HepG2 (cell line): ENCODE data around the gene RUFY2.

Experiments used
- CCDC6 ChIP-seq: sonication (generic); formaldehyde crosslinking; IDR thresholded peaks from 2 replicates; pipeline ENCODE4 v1.8.1; 2022; ENCODE audit warnings: mild to moderate bottlenecking, missing genetic modification reagents, moderate library complexity
- EZH2 ChIP-seq: conservative IDR thresholded peaks from 2 replicates; pipeline ENCODE4 v1.6.1; 2012; ENCODE audit warnings: mild to moderate bottlenecking, low read depth, low read length, moderate library complexity
- HMG20A ChIP-seq: IDR thresholded peaks from 2 replicates; pipeline ENCODE4 v1.6.1; 2016; ENCODE audit warnings: borderline replicate concordance
- SYNCRIP ChIP-seq: fragments of 200-400 bp; formaldehyde crosslinking; IDR thresholded peaks from 2 replicates; pipeline ENCODE4 v1.6.1; 2018; ENCODE audit warnings: mild to moderate bottlenecking, low read depth, low read length; ENCODE audit not compliant: insufficient read depth
- ZNF24 ChIP-seq: fragments of 450-650 bp; IDR thresholded peaks from 2 replicates; pipeline ENCODE4 v1.6.1; 2017; ENCODE audit warnings: antibody characterized with exemption, mild to moderate bottlenecking
- ZNF274 ChIP-seq: sonication (generic); formaldehyde crosslinking; IDR thresholded peaks from 2 replicates; pipeline ENCODE4 v1.5.1; 2020; ENCODE audit warnings: mild to moderate bottlenecking, missing genetic modification reagents
- ZNF451 ChIP-seq: sonication (generic); formaldehyde crosslinking; IDR thresholded peaks from 2 replicates; pipeline ENCODE4 v1.5.0; 2020; ENCODE audit warnings: mild to moderate bottlenecking, missing genetic modification reagents
- ZNF749 ChIP-seq: sonication (generic); formaldehyde crosslinking; IDR thresholded peaks from 2 replicates; pipeline ENCODE4 v1.8.0; 2022; ENCODE audit warnings: mild to moderate bottlenecking, missing genetic modification reagents, moderate library complexity, borderline replicate concordance
- ZNF776 ChIP-seq: sonication (generic); formaldehyde crosslinking; IDR thresholded peaks from 2 replicates; pipeline ENCODE4 v1.4.0; 2020; ENCODE audit warnings: mild to moderate bottlenecking, missing genetic modification reagents
- TF ChIP-seq, protein P1 (sequence below): sonication (generic); formaldehyde crosslinking; IDR thresholded peaks from 2 replicates; pipeline ENCODE4 v1.5.0; 2020; ENCODE audit warnings: mild to moderate bottlenecking, missing genetic modification reagents, moderate library complexity

DNA sequence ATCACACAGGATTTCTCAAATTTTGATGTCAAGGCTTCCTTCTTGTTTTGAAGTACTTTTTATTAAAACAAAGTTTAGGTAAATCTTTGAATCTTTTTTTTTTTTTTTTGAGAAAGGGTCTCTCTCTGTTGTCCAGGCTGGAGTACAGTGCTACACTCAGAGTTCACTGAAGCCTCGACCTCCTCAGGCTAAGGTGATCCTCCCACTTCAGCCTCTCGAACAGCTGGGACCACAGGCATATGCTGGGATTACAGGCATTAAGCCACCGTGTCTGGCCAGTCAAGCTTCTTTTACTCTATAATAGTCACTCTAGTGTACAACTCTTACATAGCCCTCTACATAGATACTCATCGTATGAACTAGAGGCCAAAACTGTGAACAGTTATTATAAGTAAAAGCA, 3.4 kb downstream of the RUFY2 start:
- TF ChIP-seq EZH2 (no peak), ZNF749 (CRISPR knock-in tag) (no peak), CCDC6 (CRISPR knock-in tag) (no peak), ZNF24 (no peak), HMG20A (CRISPR knock-in tag) (no peak), SYNCRIP (no peak), ZNF451 (CRISPR knock-in tag) (no peak), ZNF776 (CRISPR knock-in tag) (no peak), ZNF274 (no peak)
- TF ChIP-seq, protein P1, sequence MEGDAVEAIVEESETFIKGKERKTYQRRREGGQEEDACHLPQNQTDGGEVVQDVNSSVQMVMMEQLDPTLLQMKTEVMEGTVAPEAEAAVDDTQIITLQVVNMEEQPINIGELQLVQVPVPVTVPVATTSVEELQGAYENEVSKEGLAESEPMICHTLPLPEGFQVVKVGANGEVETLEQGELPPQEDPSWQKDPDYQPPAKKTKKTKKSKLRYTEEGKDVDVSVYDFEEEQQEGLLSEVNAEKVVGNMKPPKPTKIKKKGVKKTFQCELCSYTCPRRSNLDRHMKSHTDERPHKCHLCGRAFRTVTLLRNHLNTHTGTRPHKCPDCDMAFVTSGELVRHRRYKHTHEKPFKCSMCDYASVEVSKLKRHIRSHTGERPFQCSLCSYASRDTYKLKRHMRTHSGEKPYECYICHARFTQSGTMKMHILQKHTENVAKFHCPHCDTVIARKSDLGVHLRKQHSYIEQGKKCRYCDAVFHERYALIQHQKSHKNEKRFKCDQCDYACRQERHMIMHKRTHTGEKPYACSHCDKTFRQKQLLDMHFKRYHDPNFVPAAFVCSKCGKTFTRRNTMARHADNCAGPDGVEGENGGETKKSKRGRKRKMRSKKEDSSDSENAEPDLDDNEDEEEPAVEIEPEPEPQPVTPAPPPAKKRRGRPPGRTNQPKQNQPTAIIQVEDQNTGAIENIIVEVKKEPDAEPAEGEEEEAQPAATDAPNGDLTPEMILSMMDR (CRISPR knock-in tag) = no peak
